Right forelimb (tissue), 1 donor: ENCODE data around the gene NT5C3A.
"Not testable (repeated sequence)": the region's sequence is repeated elsewhere in the genome, so short reads cannot be mapped to it uniquely, and the experiment has no call there.

Source experiments
- DNase-seq: peaks from one replicate; pipeline ENCODE4 v3.0.0-alpha.2; 2018

The NT5C3A gene

GRCh38 chr7:33062023-33062781 lies at the start of gene NT5C3A:
TSS of gene NT5C3A (minus strand) at chr7:33062776. CDS start at chr7:33062705, 71 bp downstream.
- no peak for DNase-seq

DNA sequence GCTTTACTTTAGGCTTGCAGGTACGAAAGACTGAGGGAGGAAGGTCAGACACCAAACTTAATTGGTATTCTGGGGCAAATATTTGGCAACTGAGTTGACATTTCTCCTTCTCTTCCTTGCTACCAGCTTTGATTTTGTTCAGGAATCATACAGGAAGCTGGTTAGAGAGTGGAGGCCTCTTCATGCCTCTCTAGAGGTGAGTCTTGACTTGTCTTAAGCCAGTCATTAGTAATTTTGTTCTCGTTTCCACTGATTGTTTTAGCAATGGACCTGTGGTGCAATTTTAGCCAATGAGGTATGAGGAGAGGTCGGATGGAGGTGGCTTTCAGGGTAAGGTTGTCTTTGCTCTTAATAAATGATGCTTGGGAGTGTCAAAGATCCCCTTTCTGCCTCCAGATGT lies 49.0 kb upstream of the NT5C3A start:
- DNase-seq, result no peak

DNA sequence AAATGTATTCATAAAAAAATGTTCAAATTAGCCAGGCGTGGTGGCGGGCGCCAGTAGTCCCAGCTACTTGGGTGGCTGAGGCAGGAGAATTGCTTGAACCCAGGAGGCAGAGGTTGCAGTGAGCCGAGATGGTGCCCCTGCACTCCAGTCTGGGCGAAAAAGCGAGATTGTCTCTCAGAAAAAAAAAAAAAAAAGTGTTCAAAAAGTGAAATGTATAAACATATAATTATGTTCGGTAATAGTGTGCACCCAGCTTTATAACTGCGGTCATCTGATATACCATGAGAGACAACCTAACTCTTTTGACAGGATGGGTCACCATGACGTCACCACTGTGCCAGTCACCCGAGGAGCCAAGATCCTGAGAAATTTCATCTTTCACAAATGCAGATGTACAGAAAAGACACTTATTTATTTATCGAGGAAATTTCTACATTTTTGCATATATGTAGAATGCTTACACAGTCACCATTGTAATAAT lies 47.2 kb upstream of the NT5C3A start:
- DNase-seq, result no peak

- peak; percentile 88 for DNase-seq
These were observed 46.6 kb upstream of the NT5C3A start, which contains the start of gene RP9 for GRCh38 chr7:33109005-33109757. TSS of gene RP9 (minus strand) at chr7:33109404. CDS start at chr7:33109372, 32 bp downstream.

DNA sequence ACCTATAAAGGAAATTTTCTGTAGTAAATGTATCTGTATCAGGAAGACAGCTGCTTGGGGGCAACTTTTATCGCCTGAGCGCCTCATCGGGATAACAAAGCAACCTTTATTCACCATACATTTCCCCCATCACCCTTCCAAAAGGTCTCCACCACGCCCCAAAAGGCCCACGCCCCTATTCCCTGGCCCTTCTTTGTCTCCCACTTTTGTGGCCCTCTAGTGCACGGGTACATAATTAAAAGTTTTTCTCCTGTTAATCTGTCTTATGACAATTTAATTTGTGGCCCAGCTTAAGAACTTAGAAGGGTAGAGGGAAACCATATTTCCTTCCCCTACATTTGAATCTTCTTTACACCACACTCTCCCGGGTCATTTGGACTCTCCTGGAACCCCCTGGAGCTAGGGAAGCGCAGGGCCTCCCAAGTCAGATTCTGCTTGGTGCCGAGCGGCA lies 46.0 kb upstream of the NT5C3A start:
- no peak for DNase-seq

- peak; percentile 50 for DNase-seq
These were observed 44.8 kb upstream of the NT5C3A start for GRCh38 chr7:33107136-33108066.

GRCh38 chr7:33101906-33102305 lies 39.3 kb upstream of the NT5C3A start:
- no peak for DNase-seq

GRCh38 chr7:33100770-33101169 lies 38.2 kb upstream of the NT5C3A start:
- no peak for DNase-seq

DNA sequence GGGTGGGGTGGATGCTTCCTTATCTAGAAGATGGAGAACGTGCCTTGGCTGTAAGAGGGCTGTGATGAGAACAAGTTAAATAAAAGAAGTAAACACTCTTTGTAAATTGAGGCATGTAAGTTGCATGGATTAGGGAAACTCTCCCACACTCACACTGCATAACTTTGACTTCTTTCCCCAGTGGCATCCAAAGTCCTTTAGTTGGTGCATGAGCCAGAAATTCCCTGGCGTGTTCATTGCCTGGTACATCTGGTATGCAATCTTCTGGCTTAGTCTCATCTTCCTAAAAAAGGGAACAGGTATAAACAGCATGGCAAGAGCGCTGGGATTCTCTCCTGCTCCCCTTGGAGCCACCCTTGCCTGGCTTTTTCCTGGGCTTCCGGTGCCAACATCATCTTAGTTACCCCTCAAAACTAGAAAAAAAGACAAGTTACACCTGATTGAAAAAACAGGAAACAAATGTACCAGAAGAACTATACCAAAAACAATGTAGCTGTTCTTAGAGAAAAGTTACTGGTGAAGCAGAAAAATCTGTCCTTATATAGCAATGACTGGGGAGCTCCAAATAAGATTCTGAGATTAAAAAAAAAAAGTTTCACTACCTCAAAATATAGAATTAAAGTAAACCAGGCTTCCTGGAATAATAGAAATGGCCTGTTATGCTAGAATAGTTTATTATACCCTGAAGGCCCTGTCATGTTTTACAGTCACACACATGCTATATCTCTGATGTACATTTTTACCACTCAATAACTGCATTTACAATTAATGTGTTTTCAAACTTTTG lies 36.8 kb upstream of the NT5C3A start:
- DNase-seq, result no peak

DNA sequence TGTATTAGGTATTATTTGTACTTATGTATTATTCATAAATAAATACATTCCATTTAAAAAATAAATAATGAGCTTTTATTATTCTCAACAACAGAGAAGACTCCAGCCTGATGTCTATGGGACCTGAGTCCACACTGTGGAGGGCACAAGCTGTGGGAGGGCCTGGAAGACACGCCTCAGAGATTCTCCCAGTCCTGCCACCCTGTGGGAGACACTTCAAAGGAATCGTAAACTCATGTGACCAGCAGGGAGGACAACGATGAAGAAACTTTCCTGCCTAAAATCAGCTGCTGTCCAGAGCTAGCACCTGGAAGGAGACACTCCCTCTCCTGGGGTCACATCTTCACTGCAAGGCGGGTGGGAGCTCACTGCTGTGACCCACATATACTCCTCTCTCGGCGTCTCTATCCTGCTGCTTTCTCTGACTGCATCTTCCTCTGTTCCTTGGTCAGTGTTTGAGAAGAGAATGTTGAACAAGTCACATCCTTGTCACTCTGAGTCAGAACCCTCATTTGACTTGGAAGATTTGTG lies 32.2 kb upstream of the NT5C3A start:
- DNase-seq, result not testable (repeated sequence)

DNA sequence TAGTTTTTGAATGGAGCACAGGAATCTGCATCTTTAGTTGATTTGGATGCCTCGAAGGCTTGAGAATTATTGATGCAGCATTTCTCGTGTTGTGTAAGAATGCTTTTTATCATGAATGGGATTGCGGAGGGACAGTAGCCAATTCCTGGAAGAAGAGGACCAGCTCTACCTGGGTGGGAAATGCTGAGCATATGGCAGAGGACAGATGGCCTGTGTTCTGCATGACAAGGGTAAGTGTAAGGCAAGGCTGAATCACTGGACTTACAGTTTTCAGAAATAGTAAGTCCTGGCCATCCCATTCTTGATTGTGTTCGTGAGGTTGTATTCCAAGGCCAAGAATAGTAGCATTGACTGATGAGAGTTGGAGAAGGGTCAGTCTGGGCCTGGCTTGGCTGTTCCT lies 30.7 kb upstream of the NT5C3A start:
- no peak for DNase-seq

- DNase-seq, result no peak
These were observed 29.1 kb upstream of the NT5C3A start for GRCh38 chr7:33091641-33092191.

DNA sequence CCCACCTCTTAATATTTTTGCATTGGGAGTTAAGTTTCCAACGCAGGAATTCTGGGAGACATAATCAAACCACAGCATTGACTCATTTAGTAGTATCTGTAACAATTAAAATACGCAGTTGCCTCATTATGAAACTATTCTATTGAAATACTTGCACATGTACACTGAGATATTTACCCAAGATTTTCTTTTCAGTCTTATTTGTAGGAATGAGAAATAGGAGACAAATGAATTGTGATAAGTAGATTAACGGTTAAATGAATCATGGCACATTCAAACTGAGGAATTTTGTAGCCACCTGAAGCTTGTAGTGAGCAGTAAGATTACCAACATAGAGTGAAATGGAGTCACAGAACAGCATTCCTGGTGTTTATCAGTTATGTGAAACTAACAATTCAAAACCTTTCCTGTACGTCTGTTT lies 28.5 kb upstream of the NT5C3A start:
- DNase-seq, result no peak

DNA sequence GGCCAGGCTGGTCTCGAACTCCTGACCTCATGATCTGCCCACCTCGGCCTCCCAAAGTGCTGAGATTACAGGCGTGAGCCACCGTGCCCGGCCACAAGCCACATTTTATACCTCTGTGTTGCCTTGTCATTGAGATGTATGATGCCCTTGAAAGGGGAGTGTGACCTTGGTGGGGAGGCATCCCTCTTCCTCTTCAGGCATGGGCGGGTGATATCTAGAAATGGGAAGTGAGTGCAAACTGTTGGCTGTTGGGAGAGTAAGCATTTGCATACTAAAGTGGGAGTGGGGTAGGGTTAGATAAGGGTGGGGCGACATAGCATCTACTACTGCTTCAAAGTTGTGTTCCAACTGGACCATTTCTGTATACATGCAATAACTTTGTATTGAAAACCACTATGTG lies 26.6 kb upstream of the NT5C3A start:
- DNase-seq, result no peak

DNA sequence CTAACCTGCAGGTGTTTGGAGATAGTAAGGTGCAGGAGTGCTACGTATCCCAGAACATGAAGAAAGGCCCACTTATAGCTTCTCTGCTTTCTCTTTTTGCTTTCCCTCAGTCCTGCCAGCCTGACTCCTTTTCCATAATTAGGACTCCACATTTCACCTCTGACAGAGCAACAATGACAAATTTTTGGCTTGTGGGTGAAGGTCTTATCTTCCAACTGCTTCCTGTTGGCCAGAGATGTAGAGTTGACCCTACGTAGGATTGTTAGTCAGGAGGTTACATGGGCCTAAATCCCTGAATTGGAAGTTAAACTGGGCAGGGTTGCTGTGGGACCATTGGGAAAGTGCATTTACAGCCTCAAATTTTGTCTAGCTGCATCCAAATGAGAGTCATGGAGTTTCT lies 25.3 kb upstream of the NT5C3A start:
- no peak for DNase-seq

- DNase-seq, result no peak
These were observed 24.8 kb upstream of the NT5C3A start for GRCh38 chr7:33087356-33087755.

DNA sequence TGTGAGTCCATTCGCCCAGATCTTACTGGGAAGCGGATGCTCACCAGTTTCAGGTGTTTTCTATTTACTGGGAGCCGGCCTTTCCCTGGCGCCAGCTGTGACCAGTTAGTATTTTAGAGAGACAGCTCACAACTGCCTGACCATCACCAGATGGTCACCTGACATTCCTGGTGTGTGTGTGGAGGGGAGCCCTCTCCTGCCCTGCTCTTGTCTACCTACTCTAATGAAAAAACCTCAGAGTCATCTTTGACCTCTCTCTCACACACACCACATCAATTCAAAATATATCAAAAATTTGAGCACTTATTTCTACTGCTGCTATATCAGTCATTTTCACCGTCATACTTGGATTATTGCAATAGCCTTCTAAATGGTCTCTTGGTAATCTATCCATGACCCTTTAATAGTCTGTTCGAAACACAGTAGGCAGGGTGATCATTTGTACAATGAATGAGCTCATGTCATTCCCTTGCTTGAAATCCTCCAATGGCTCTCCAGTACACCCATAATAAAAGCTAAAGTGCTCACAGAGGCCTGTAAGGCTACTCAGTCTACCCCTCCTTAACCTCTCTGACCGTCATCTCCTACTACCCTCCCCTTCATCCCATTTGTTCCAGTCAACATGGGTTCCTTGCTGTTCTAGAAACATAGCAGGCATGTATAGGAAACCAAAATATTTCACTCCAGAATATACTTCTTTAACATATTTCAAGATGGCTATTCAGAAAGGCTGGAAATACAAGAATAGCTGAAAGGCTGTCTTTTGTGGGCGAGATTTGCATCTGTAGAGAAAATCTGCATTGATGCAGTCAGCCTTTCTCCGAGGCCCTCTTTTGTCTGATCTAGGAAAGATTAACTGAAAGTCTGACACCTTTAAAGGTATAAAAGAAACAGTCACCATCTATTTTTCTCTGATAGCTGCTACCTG lies 17.5 kb upstream of the NT5C3A start:
- DNase-seq, result no peak

- DNase-seq, result no peak
These were observed 16.5 kb upstream of the NT5C3A start for GRCh38 chr7:33079096-33079495.

GRCh38 chr7:33076737-33077136 lies 14.2 kb upstream of the NT5C3A start:
- DNase-seq, result no peak

DNA sequence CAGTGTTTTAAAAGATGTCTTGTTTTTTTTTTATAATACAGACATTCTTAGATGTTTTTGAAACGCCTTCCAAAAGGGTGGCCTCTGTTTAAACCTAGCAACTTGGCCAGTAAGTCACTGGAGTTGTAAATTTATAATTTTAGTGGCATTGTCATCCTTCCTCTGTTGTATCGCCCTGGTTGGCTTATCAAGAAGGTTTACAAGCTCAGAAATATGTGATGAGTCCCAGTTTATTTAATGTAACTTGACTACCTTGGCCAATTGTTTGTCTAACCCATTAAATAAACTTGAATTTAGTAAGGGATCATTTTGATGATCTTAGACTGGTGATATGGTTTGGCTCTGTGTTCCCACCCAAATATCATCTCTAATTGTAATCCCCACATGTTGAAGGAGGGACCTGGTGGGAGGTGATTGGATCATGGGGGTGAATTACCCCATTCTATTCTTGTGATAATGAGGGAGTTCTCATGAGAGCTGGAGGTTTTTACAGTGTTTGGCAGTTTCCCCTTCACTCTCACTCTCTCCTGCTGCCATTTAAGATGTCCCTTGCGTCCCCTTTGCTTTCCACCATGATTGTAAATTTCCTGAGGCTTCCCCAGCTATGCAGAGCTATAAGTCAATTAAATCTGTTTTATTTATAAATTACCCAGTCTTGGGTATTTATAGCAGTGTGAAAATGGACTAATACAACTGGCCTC lies 13.4 kb upstream of the NT5C3A start:
- DNase-seq, result no peak
